Psoas muscle (tissue), 8 donors: ENCODE results near the gene BID. TPM values are rescaled to one million over a fixed set of nuclear protein-coding genes. Genes with fewer than 3 reads are reported as not detected.

Experiments
- ATAC-seq, 4 donors: fragments of 200-7000 bp; cut with Tn5 transposase; one replicate each; pipeline ENCODE4 v1.9.1; 2020; ENCODE audit warnings: moderate library complexity in 3 of 4, mild to moderate bottlenecking in 2 of 4
- DNase-seq, 2 donors: peaks; one replicate each; pipeline ENCODE4 v3.0.0-alpha.2; 2020
- H3K27ac ChIP-seq: fragments of 200-600 bp; one replicate; pipeline ENCODE4 v1.8.0; 2022
- H3K27me3 ChIP-seq, 3 donors: fragments of 200-600 bp in 1 of 3; one replicate each; pipeline versions ENCODE4 v1.6.1 to v1.8.0; 2013 to 2022; ENCODE audit warnings: low read length in 2 of 3, mild to moderate bottlenecking in 2 of 3, moderate library complexity in 1 of 3; ENCODE audit not compliant: insufficient read depth in 3 of 3
- H3K36me3 ChIP-seq, 2 donors: fragments of 200-600 bp in 1 of 2; one replicate each; pipeline versions ENCODE4 v1.6.1 to v1.8.0; 2013 to 2022; ENCODE audit warnings: low read depth in 1 of 2, mild to moderate bottlenecking in 1 of 2, moderate library complexity in 1 of 2; ENCODE audit not compliant: insufficient read depth in 1 of 2
- H3K4me1 ChIP-seq: fragments of 200-600 bp; one replicate; pipeline ENCODE4 v1.8.0; 2022
- H3K4me3 ChIP-seq: fragments of 200-600 bp; one replicate; pipeline ENCODE4 v1.8.0; 2022; ENCODE audit warnings: mild to moderate bottlenecking
- H3K9me3 ChIP-seq: fragments of 200-600 bp; one replicate; pipeline ENCODE4 v1.8.0; 2022
- WGBS, 3 donors: extraction: QIAGEN DNeasy Blood & Tissue Kit; methylation state at CpG; one replicate each; pipeline versions ENCODE4 v1.1.6 to v1.1.7; 2013; 5-methylcytosine and 5-hydroxymethylcytosine counted together
- intact Hi-C, 2 donors: fragments of 100-400 bp; cut with DNase I; formaldehyde crosslinking; loops; one replicate each; pipeline versions ENCODE4 v1.11.0 to v1.14.2; 2022
- polyA plus RNA-seq, 3 donors: library from polyadenylated mRNA; stranded (reverse); fragments of 200-250 nt; gene quantifications; one replicate each; pipeline ENCODE4 v1.2.3, GENCODE V29; 2013
- total RNA-seq, 4 donors: library from RNA; stranded (reverse); fragmentation: NEBNext Ultra II Directional in 2 of 4; extraction: Animal tissue kit (Norgen Biotek cat#: 25700) in 2 of 4; gene quantifications; one replicate each; pipeline versions ENCODE4 v1.2.1 to v1.2.4, GENCODE V29; 2021 to 2023
- TF ChIP-seq, protein P1 (sequence below): fragments of 200-600 bp; IDR thresholded peaks from one replicate; pipeline ENCODE4 v1.8.0; 2022; ENCODE audit warnings: antibody characterized with exemption
- donor health status: healthy with polysubstance abuse.
- donor health status: DM: no; HTN: no; CAD: no; lungs with moderate emphysema.
- donor health status: Bipolar disorder and iron deficiency.
- donor health status: healthy.
- donor health status: DM: yes; HTN: yes; CAD: no.
- donor health status: DM: no; HTN: no; CAD: no.
- donor health status: DM: no; HTN: no; CAD: no.
- donor health status: DM: yes; HTN: yes; CAD: no.

BID gene
- total and polyA plus RNA-seq, 7 donors, result 5.6 to 27.4 (median 9.9) TPM

DNA sequence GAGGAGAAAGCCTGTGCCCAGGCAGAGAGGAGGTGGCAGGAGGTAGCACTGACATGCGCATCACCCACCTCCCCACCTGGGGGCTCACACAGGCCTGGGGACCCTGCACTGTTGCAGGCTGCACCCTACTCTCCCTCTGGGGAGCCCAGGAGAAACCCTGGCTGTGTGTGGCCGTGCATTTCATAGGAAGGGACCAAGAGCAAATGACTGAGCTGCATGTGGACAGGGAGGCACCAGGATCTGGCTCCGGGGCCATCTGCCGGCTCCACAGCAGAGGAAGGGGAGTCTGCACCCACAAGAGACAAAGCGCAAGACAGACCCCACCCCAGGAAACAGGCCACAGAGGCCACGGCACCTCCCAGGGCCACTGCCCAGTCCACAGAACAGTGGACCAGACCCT is 22.7 kb downstream of the BID start:
- TF ChIP-seq, protein P1, sequence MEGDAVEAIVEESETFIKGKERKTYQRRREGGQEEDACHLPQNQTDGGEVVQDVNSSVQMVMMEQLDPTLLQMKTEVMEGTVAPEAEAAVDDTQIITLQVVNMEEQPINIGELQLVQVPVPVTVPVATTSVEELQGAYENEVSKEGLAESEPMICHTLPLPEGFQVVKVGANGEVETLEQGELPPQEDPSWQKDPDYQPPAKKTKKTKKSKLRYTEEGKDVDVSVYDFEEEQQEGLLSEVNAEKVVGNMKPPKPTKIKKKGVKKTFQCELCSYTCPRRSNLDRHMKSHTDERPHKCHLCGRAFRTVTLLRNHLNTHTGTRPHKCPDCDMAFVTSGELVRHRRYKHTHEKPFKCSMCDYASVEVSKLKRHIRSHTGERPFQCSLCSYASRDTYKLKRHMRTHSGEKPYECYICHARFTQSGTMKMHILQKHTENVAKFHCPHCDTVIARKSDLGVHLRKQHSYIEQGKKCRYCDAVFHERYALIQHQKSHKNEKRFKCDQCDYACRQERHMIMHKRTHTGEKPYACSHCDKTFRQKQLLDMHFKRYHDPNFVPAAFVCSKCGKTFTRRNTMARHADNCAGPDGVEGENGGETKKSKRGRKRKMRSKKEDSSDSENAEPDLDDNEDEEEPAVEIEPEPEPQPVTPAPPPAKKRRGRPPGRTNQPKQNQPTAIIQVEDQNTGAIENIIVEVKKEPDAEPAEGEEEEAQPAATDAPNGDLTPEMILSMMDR, result no peak
- intact Hi-C loops, result no loop called here
- H3K4me1 ChIP-seq, result no peaks in the 10 kb centered on the region
- H3K9me3 ChIP-seq, result no peaks in the 10 kb centered on the region
- ATAC-seq (no peak), DNase-seq (no peak)
- H3K36me3 ChIP-seq, result no peaks in the 10 kb centered on the region
- H3K4me3 ChIP-seq, result no peak overlapping the region
- 73 to 86% (median 74%) methylated on average over 5 to 6 of the region's 6 CpGs for WGBS, 3 donors
- H3K27me3 ChIP-seq, result no peaks in the 10 kb centered on the region
- no peak overlapping the region for H3K27ac ChIP-seq

- intact Hi-C loops, result no loop called here
- TF ChIP-seq, protein P1, result no peak
- Histone ChIP-seq H3K27me3 (no peaks in the 10 kb centered on the region), H3K4me1 (no peaks in the 10 kb centered on the region), H3K9me3 (no peaks in the 10 kb centered on the region), H3K36me3 (no peaks in the 10 kb centered on the region), H3K27ac (no peak overlapping the region), H3K4me3 (no peak overlapping the region)
- WGBS, 3 donors, result 90 to 93% (median 91%) methylated on average over 30 to 35 of the region's 35 CpGs
- DNase-seq, result no peak
- ATAC-seq, result no peak
Measured at GRCh38 chr22:17749605-17750395, 24.5 kb downstream of the BID start.

GRCh38 chr22:17748555-17749353 is 25.5 kb downstream of the BID start:
- TF ChIP-seq, protein P1, result no peak
- 74 to 83% (median 79%) methylated on average over 39 to 40 of the region's 40 CpGs for WGBS, 3 donors
- intact Hi-C loops, result no loop called here
- no peak overlapping the region for H3K4me3 ChIP-seq
- no peak overlapping the region for H3K27ac ChIP-seq
- peaks cover 7% of the 10 kb centered on the region for H3K4me1 ChIP-seq
- H3K9me3 ChIP-seq, result no peaks in the 10 kb centered on the region
- no peaks in the 10 kb centered on the region for H3K27me3 ChIP-seq
- H3K36me3 ChIP-seq, result no peaks in the 10 kb centered on the region
- DNase-seq, result no peak
- ATAC-seq, result no peak

DNA sequence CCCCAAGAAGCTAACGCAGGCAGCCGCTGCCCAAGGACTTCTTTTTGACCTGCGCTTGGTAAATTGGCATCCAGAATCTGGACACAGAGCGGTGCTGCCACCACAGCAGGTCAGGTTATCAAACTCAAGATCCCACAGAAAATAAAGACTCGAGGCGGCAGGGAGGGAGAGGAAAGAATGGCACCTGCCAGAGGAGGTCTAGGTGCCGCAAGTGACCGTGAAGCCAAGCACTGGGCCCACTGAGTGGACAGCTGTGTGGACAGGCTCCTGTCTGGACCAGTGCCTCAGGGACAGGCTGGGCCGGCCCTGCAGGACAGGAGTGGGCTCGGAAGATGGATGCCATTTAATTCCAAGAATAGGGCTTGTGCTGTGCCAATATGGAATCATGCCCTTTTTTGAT is 27.4 kb downstream of the BID start:
- ATAC-seq, result no peak

More for the DNA sequence above, 27.4 kb downstream of the BID start:
- H3K9me3 ChIP-seq, result no peaks in the 10 kb centered on the region
- no peaks in the 10 kb centered on the region for H3K36me3 ChIP-seq
- H3K27ac ChIP-seq, result no peak overlapping the region
- H3K27me3 ChIP-seq, result no peaks in the 10 kb centered on the region
- no peak for DNase-seq
- intact Hi-C loops, result no loop called here
- H3K4me3 ChIP-seq, result no peak overlapping the region
- WGBS, 3 donors, result 73 to 80% (median 77%) methylated on average over 10 of the region's 10 CpGs
- TF ChIP-seq, protein P1, result no peak
- H3K4me1 ChIP-seq, result peaks cover 11% of the 10 kb centered on the region
